Mucosa of stomach (tissue), 1 donor: ENCODE data around the gene ITPRIP.

Experiments used
- H3K27me3 ChIP-seq: one replicate; pipeline ENCODE4 v1.7.0; 2013; ENCODE audit warnings: mild to moderate bottlenecking, low read length; ENCODE audit not compliant: control insufficient read depth, insufficient read depth
- H3K36me3 ChIP-seq: one replicate; pipeline ENCODE4 v1.7.0; 2013; ENCODE audit warnings: low read length; ENCODE audit not compliant: control insufficient read depth, insufficient read depth
- H3K4me1 ChIP-seq: one replicate; pipeline ENCODE4 v1.7.0; 2013; ENCODE audit warnings: mild to moderate bottlenecking, low read length; ENCODE audit not compliant: control insufficient read depth, insufficient read depth
- H3K4me3 ChIP-seq: one replicate; pipeline ENCODE4 v1.7.0; 2013; ENCODE audit warnings: low read length
- H3K9ac ChIP-seq: one replicate; pipeline ENCODE4 v1.7.0; 2013; ENCODE audit warnings: mild to moderate bottlenecking, low read length, moderate library complexity
- H3K9me3 ChIP-seq: one replicate; pipeline ENCODE4 v1.7.0; 2013; ENCODE audit warnings: mild to moderate bottlenecking, low read length, moderate library complexity; ENCODE audit not compliant: control insufficient read depth
- donor health status: Pancreatic carcinoma.

ITPRIP gene

DNA sequence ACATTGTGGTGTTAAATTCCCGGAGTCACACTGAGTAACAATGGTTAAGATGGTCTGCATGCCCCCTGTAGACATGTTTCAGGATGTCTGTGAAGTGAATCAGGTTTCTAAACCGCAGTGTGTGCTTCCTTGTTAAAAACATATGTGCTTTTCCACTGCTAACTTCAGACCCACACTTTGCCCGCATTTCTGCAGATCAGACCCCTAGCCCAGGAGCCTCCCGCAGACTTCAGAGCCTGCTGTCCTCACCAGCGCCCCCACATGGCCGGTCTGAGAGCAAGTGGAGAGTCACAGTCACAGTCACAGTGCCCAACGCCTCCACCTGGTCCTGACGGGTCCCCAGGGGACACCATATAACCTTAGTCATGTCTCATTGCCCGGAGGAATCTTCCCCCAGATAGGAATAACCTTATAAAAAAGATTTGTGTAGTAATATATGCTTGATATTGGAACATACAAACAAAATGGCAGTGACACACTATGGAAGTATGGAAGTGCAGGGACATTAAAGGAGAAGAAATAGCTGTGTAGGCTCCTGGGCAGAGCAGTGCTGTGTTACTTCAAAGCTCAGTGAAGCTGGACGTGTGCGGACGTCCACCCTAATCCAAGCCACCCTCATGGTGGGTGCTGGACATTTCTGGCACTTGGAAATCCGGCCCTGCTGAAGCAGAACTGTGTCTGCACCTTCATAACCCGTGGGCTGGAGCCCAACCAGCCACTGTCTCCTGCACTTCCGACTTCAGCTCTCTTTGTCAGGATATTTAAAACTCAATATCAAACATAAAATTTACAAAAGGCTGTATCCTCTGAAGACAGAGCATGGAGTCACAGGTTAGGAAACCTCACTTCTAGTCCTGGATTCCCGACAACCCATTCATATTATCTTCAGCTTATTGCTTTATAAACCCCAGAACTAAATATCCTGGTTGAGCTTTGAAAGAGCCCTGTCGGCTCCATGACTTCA, 40.3 kb downstream of the ITPRIP start:
- no peaks in the 10 kb centered on the region for H3K4me1 ChIP-seq
- H3K9ac ChIP-seq = no peak overlapping the region

DNA sequence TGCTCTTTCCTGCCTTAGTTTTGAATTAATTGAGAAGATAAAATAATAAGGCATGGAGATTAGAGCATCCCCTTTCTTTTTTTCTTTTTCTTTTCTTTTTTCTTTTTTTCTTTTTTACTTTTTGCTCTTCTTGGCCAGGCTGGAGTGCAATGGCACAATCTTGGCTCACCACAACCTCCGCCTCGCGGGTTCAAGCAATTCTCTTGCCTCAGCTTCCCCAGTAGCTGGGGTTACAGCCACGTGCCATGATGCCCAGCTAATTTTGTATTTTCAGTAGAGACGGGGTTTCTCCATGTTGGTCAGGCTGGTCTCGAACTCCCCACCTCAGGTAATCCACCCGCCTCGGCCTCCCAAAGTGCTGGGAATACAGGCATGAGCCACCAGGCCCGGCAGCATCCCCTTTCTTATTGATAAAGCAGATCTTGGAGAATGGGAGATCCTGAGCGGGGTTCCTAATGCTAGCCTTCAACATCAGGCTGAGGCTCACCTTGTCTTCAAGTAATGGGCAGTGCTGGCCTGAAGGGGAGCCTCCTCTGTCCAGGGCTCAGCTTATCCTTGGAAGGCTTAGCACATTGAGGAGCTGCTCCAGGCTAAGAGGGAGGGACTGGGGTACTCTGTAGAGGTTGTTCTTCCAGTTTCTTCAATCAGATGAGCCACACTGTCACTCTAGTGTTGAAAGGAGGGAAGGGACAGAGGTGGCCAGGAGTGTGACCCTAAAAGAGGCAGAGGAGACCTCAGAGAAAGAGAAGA, 41.4 kb downstream of the ITPRIP start:
- no peak overlapping the region for H3K4me3 ChIP-seq
- no peaks in the 10 kb centered on the region for H3K4me1 ChIP-seq
- H3K36me3 ChIP-seq = no peaks in the 10 kb centered on the region
- H3K9ac ChIP-seq = no peak overlapping the region
- H3K9me3 ChIP-seq = no peaks in the 10 kb centered on the region
- H3K27me3 ChIP-seq = no peaks in the 10 kb centered on the region

More for the DNA sequence above, 40.3 kb downstream of the ITPRIP start:
- H3K36me3 ChIP-seq = no peaks in the 10 kb centered on the region
- no peaks in the 10 kb centered on the region for H3K9me3 ChIP-seq
- no peak overlapping the region for H3K4me3 ChIP-seq
- no peaks in the 10 kb centered on the region for H3K27me3 ChIP-seq

DNA sequence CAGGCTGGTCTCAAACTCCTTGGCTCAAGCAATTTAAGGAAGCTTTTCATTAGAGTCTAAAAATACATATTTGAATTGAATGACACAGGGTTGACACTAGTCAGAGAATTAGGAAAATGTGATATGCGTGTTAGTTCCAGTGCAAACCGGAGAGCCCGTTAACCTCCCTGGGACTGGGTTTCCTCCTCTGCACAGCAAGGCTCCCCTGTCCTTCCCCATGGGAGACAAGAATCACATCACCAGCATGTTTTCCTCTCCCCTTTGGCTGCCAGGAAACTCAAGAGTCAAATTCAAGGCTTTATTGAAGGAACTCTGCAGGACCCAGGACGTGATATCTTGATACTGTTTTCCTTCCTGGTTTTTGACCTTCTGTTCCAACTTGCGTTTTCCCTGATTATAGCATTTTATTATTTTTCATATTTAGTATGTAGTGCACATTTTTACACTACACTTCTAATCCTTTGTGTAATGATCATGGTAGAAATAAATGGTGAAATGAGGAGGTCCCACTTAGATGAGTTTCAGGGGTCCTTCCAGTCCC, 44.4 kb downstream of the ITPRIP start:
- Histone ChIP-seq H3K36me3 (no peaks in the 10 kb centered on the region), H3K4me1 (peaks cover 5% of the 10 kb centered on the region), H3K27me3 (no peaks in the 10 kb centered on the region), H3K4me3 (no peak overlapping the region), H3K9me3 (no peaks in the 10 kb centered on the region), H3K9ac (no peak overlapping the region)

DNA sequence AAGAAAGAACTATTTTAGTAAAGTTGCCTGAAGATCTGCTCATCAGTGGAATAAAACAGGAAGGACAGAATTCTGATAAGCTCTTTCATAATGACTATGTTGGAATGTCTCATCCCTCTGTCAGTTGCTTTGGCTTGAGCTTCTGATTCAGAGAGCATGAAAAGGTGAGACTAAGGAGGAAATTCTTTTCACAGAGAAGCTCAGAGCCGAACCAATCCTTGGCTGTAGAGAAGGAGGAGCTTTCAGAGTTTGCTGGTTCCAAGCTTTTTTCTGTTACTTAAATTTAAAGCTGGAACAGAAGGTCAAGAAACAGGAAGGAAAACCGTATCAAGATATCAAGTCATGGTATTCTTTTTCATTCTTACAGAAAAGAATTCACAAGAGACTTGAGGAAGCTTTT, 45.3 kb downstream of the ITPRIP start:
- Histone ChIP-seq H3K9me3 (no peaks in the 10 kb centered on the region), H3K9ac (no peak overlapping the region), H3K4me3 (no peak overlapping the region), H3K36me3 (no peaks in the 10 kb centered on the region), H3K27me3 (no peaks in the 10 kb centered on the region), H3K4me1 (peaks cover 5% of the 10 kb centered on the region)

DNA sequence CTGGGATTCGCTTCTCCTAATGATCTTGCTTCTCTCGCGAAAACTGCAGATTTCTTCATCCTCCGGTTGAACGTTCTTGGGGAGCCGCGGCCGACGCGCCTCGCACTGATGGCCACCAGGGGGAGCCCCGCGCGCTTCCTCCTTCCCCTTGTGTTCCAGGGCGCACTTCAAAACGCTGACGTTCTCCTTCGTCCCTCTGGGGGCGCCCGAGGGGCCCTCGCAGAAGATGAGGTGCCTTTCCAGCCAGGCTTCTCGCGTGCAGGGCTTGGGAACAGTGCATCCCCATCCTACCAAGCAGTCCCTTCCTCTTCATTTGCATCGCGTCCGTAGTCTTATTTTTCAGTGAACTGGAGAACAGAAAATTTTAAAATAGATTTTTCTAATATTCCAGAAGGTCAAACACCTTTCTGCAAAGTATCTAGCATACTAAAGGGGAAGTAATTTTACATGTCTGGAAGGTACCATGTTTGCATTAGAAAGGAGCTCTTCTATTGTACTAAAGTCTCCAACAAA, 46.8 kb downstream of the ITPRIP start:
- Histone ChIP-seq H3K27me3 (no peaks in the 10 kb centered on the region), H3K9me3 (no peaks in the 10 kb centered on the region), H3K4me3 (no peak overlapping the region), H3K4me1 (peaks cover 5% of the 10 kb centered on the region), H3K36me3 (no peaks in the 10 kb centered on the region), H3K9ac (no peak overlapping the region)

DNA sequence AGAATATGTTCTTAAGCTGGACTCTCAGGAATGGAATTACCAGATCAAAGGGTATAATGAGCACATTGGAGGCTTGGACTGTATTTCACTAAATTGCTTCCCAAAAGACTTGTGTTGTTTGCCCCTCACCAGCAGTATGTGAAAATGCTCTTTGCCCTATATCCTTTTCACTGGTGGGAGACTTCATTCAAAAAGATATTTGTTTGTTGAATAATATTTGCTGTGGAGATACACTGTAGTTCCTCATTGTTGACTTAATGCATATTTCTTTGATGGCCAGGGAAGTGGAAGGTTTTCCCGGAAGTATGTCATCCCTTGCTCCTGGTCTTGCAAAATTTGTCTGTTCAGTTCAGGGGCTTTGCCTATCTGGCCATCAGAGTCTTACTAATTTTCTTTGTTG, 49.9 kb downstream of the ITPRIP start:
- Histone ChIP-seq H3K9ac (no peak overlapping the region), H3K9me3 (no peaks in the 10 kb centered on the region), H3K4me3 (no peak overlapping the region), H3K4me1 (peaks cover 5% of the 10 kb centered on the region), H3K27me3 (no peaks in the 10 kb centered on the region), H3K36me3 (no peaks in the 10 kb centered on the region)

DNA sequence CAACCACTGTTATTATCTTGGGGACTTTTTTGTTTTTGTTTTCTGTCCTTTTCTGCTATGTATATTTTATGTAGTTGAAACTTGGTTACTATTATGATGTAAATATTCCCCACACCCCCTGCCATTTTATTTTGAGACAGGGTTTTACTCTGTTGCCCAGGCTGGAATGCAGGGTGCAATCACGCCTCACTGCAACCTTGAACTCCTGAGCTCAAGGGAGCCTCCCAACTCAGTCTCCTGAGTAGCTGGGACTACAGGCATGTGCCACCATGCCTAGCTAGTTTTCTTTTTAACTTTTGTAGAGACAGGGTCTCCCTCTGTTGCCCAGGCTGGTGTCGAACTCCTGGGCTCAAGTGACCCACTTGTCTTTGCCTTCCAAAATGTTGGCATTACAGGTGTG, 51.3 kb downstream of the ITPRIP start:
- no peaks in the 10 kb centered on the region for H3K36me3 ChIP-seq
- no peaks in the 10 kb centered on the region for H3K9me3 ChIP-seq
- no peaks in the 10 kb centered on the region for H3K27me3 ChIP-seq
- peaks cover 5% of the 10 kb centered on the region for H3K4me1 ChIP-seq
- H3K4me3 ChIP-seq = no peak overlapping the region
- no peak overlapping the region for H3K9ac ChIP-seq

DNA sequence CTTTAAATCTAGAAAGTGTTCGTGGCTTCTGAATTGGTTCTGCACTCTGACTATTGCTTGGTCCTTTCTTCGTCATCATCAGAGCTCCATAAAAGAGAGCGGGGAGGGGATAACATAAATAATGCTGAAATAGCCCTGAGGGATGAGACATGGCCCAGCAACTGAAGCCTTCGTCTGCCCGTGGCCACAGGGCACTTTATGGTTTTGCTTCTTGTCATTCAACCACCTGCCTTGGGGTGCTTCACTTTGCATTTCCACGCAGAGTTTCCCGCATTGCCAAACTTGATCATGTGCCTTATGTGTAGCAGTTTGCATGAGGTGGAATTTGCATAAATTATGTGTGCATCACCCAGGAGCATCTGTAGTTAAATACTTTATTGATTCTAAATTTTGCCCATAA, 53.4 kb downstream of the ITPRIP start:
- H3K4me3 ChIP-seq = no peak overlapping the region
- no peaks in the 10 kb centered on the region for H3K36me3 ChIP-seq
- H3K9ac ChIP-seq = no peak overlapping the region
- no peaks in the 10 kb centered on the region for H3K4me1 ChIP-seq
- no peaks in the 10 kb centered on the region for H3K9me3 ChIP-seq
- H3K27me3 ChIP-seq = no peaks in the 10 kb centered on the region

DNA sequence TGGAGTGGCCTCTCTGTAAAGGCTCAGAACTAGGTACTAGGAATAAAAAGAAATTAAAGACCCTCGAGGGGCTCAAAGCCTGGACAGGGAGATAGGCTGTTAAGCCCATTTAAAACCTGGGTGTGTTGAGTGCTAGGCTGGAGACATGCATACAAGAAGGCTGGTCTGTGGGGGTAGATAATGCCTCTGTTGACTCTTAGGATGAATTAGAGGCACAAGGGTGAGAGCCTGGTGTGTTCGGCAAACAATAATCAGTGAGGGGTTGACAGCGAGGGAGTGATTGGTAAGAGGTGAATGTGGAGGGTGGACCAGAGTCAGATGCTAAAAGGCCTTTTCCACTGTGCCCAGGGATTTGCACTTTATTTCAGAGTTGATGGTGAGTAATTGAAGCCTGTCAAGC, 56.6 kb downstream of the ITPRIP start:
- no peaks in the 10 kb centered on the region for H3K4me1 ChIP-seq

DNA sequence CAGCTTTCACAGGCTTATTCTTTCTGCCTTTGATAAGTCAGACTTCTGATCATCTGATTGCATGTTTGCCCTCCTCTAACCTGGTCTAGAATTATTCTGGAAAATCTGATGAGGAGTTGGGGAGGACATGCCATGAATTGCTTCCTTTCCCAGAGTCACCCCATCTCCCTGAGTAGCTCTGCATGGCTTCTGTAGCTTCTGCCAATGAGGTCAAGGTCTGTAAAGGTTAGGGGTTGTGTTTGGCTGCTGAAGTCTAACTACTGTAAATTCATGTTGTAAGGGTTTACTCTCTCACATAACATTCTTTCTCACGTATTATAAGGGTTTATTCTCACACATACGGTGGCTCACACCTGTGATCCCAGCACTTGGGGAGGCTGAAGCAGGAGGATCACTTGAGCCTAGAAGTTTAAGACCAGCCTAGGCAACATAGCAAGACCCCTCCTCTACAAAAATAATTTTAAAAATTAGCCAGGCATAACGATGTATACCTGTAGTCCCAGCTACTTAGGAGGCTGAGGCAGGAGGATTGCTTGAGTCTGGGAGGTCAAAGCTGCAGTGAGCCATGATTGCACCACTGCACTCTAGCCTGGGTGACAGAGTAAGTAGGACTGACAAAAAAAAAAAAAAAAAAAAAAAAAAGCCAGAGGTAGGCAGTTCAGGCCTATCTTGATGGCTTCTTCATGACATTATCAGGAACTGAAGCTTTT, 58.6 kb downstream of the ITPRIP start:
- Histone ChIP-seq H3K4me1 (peaks cover 7% of the 10 kb centered on the region), H3K4me3 (no peak overlapping the region), H3K9me3 (no peaks in the 10 kb centered on the region), H3K36me3 (no peaks in the 10 kb centered on the region), H3K9ac (no peak overlapping the region), H3K27me3 (no peaks in the 10 kb centered on the region)

More for the DNA sequence above, 56.6 kb downstream of the ITPRIP start:
- no peaks in the 10 kb centered on the region for H3K9me3 ChIP-seq
- H3K36me3 ChIP-seq = no peaks in the 10 kb centered on the region
- no peak overlapping the region for H3K4me3 ChIP-seq
- H3K27me3 ChIP-seq = no peaks in the 10 kb centered on the region
- no peak overlapping the region for H3K9ac ChIP-seq

DNA sequence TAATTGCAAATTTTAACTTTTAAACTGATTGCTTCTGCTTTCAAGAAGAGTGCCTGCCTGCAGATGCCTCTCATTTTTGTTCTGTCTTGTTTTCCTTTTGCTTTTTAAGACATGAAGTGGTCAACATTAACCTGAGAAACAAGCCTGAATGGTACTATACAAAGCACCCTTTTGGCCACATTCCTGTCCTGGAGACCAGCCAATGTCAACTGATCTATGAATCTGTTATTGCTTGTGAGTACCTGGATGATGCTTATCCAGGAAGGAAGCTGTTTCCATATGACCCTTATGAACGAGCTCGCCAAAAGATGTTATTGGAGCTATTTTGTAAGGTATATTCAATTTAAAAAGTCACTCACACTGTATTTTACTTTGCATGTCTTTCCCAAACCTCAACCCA, 60.5 kb downstream of the ITPRIP start:
- Histone ChIP-seq H3K36me3 (no peaks in the 10 kb centered on the region), H3K27me3 (no peaks in the 10 kb centered on the region), H3K9me3 (no peaks in the 10 kb centered on the region), H3K4me3 (no peak overlapping the region), H3K9ac (no peak overlapping the region), H3K4me1 (peaks cover 7% of the 10 kb centered on the region)
